ENCODE measurements around the gene AHRR. TPM values are rescaled to one million over a fixed set of nuclear protein-coding genes. Genes with fewer than 3 reads are reported as not detected.

AHRR gene
- total RNA-seq, 6 experiments from 2014 or later = 0.06 to 0.81 (median 0.43) TPM

DNA sequence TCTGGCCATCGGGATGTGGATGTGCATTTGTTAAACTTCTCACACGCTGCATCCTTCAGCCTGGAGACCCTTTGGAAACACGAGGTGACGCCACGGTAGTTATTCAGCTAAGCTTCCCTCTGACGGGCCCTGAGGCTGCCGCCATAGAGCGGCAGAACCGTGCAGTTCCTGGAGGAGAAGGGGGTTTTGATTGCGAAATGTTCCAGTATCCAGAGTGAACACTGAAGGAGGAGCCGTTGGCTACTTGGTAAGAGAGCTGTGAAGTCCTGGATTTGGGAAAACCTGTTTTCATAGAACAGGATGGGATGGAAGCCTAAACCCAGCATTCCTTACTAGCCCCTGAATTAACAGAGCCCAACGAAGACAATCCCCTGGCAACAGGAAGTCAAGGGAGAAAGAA, 98.5 kb downstream of the AHRR start:
- Histone ChIP-seq H3K4me3 (no peak overlapping the region), H3K27ac (no peak overlapping the region), H3K4me1 (no peaks in the 10 kb centered on the region), H3K27me3 (no peaks in the 10 kb centered on the region), H3K36me3 (no peaks in the 10 kb centered on the region), H3K9me3 (no peaks in the 10 kb centered on the region)
- intact Hi-C loops (cut with DNase I) = no loop called here
- WGBS (ENCODE audit: insufficient coverage, low coverage, low lambda C conversion rate, missing lambda C conversion rate) = 72% methylated on average over 10 of the region's 12 CpGs
- ATAC-seq (no peak), DNase-seq (no peak)
- TF ChIP-seq POLR2A (IDR thresholded peaks at IDR 0.05) = no peak
- TF ChIP-seq CTCF (IDR thresholded peaks at IDR 0.05) = no peak

GRCh38 chr5:420632-421286, 99.2 kb downstream of the AHRR start:
- intact Hi-C loops (cut with DNase I) = no loop called here
- Histone ChIP-seq H3K27me3 (no peaks in the 10 kb centered on the region), H3K27ac (no peak overlapping the region), H3K9me3 (no peaks in the 10 kb centered on the region), H3K4me1 (no peaks in the 10 kb centered on the region), H3K4me3 (no peak overlapping the region), H3K36me3 (no peaks in the 10 kb centered on the region)
- no peak for DNase-seq
- TF ChIP-seq CTCF (IDR thresholded peaks at IDR 0.05) (no peak), POLR2A (IDR thresholded peaks at IDR 0.05) (no peak)
- WGBS (ENCODE audit: insufficient coverage, low coverage, low lambda C conversion rate, missing lambda C conversion rate) = 81% methylated on average over 18 of the region's 52 CpGs
- ATAC-seq = peak in 1 of 4 donors; percentile 28

- intact Hi-C loops (cut with DNase I) = no loop called here
- no peak for ATAC-seq
- no peaks in the 10 kb centered on the region for H3K9me3 ChIP-seq
- 80% methylated on average over 7 of the region's 34 CpGs for WGBS (ENCODE audit: insufficient coverage, low coverage, low lambda C conversion rate, missing lambda C conversion rate)
- no peak for DNase-seq
- H3K27ac ChIP-seq = no peak overlapping the region
- no peaks in the 10 kb centered on the region for H3K36me3 ChIP-seq
- no peak overlapping the region for H3K4me3 ChIP-seq
- no peaks in the 10 kb centered on the region for H3K27me3 ChIP-seq
- no peaks in the 10 kb centered on the region for H3K4me1 ChIP-seq
- TF ChIP-seq CTCF (IDR thresholded peaks at IDR 0.05) = no peak
- TF ChIP-seq POLR2A (IDR thresholded peaks at IDR 0.05) = no peak
These were observed 99.9 kb downstream of the AHRR start for GRCh38 chr5:421287-421880.

GRCh38 chr5:421901-422300, 100.4 kb downstream of the AHRR start:
- Histone ChIP-seq H3K36me3 (no peaks in the 10 kb centered on the region), H3K27ac (no peak overlapping the region), H3K4me3 (no peak overlapping the region), H3K4me1 (no peaks in the 10 kb centered on the region), H3K27me3 (no peaks in the 10 kb centered on the region), H3K9me3 (no peaks in the 10 kb centered on the region)
- no peak for TF ChIP-seq CTCF (IDR thresholded peaks at IDR 0.05)
- no peak for TF ChIP-seq POLR2A (IDR thresholded peaks at IDR 0.05)
- WGBS (ENCODE audit: insufficient coverage, low coverage, low lambda C conversion rate, missing lambda C conversion rate) = 95% methylated on average over 5 of the region's 13 CpGs
- no peak for DNase-seq
- intact Hi-C loops (cut with DNase I) = no loop called here
- ATAC-seq = no peak
